Islet of Langerhans (tissue), 1 donor: ENCODE data around the gene ARHGEF16.

Experiments
- FAIRE-seq: peaks from one replicate; lab custom pipeline; 2011; peaks lifted over from hg19 to GRCh38; lab: Jason Lieb, UNC

ARHGEF16 gene

DNA sequence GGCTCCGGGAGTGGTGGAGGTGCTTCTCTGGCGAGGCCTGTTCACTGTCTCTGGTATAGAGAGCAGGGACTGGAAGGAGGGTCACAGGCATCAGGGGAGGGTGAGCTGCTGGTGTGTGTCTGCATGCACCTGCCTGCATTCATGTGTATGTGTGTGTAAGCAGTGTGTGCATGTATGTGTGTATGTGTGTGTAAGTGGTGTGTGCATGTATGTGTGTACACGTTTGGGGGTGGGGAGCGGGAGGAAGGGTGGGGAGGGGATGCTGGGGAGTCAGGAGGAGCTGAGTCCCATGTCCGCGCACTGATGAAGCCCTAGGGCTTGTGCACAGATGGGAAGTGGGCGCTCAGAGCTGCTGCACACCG, 49.0 kb downstream of the ARHGEF16 start:
- FAIRE-seq: no peak

DNA sequence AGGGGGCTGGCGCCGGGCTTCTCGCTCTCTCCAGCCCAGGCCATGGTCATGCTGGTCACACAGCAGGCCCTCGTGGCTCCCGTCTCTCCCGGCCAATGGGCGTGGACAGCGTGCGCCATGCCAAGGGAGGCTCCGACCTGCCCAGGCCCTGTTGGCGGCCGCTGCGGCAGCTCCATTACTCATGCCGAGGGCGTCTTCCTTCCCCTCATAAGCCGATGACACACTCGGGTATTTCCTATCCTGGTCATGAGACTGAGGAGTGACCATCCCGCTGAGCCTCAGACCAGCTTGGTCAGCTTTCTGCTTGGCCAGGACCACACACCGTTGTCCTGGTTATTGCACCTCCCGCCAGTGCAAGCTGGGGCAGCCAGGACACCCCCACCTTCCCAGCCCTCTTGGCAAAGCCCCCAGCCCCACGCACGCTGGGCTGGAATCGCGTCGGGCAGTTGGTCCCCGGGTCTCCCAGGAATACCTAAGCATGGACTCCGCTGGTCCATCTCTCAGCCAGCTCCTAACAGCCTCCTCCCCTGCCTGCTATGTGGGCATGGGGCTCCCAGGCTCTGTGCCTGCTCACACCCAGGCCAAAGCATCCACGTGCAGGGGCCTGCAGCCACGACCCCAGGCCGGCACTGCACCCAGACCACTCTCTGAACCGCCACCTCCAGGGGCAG, 49.8 kb downstream of the ARHGEF16 start:
- FAIRE-seq: no peak

DNA sequence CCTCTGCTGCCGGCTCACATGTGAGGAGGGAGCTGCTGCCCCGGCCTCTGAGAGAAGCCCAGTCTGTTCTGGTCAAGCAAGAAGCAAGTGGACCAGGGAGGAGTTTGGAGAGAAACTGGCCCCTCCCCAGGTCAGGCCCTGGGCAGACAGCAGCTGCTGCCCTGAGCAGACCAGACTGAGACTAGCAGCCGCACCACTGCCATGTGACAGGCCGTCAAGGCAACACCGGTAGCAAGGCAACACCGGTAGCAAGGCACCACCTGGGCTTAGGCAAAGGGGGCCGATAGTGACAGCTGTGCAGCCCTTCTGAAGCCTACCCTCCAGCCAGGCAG, 50.3 kb downstream of the ARHGEF16 start:
- no peak for FAIRE-seq

DNA sequence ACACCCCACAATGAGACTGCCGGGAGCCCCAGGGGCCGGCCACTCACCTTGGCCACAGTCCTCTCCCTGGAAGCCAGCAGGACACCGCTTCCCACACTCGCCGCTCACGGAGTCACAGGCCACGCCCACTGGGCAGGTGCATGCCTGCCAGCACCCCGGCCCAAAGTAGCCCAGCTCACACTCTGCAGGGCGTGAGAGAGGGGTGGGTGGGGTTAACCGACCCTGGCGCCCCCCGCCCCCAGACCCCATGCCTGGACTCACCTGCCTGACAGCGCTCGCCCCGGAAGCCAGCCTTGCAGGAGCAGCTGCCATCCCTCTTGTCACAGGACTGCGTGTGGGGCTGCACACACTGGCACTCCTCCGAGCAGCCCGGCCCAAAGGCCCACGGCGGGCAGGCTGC, 50.7 kb downstream of the ARHGEF16 start:
- FAIRE-seq: no peak

DNA sequence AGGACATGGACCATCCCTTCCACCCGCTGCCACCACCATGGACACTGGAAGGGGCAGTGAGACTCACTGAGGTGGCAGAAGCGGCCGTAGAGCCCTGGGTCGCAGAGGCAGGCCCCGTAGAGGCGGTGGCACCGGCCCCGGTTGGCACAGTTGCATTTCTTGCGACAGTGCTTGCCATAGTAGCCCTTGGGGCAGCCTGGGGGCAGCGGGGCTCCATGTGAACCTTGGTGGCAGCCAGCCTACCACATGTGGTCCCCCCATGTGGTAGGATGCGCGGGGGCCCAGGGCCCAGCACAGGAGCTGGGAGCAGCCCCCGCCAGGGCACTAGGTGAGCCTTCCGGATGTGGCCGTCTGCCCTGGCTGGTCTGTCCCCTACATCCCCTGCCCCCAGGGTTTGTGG, 51.6 kb downstream of the ARHGEF16 start:
- no peak for FAIRE-seq

DNA sequence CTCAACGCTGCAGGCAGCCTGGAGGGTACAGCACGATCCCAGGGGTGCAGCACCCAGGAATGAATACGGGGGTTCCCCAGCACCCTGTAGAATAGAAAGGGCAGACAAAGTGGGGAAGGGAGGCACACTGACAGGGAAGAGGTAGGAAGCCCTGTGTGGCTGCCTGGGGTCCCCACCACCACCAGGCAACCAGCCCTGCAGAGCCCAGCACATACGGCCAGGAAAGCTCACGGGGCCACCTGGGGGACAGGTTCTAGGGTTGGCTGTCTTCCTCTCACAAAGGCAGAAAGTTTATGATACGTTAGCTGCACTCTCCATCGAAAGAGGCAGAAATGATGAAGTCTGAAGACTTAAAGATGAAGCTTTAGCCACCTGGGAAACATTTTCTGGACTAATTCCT, 52.5 kb downstream of the ARHGEF16 start:
- no peak for FAIRE-seq

DNA sequence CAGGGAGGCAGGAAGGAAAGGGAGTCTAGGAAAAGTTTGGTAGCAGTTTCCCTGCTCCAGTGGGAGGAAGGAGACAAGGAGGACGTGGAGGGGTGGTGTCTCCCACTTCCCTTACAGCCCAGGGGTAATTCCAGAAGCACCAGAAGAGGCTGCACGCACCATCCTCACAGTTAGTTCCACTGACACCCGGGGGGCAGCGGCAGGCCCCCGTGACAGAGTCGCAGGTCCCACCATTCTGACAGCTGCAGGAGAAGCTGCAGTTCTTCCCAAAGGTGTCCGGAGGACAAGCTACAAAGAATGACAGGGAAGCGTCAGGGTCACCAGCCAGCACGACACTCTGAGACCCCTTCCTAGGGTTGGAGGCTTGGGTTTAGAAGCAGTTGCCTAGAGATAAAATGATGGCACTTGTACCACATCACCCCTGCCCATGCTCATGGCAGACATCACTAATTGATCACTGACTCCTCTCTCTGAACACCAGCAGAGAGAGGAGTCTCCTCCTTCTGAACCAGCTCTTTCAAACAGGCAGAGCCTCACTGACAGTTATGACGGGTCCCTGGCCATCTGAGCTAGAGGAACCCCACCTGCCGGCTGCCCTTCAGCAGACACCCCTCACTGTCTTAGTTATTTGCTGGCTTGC, 53.3 kb downstream of the ARHGEF16 start:
- FAIRE-seq: no peak

DNA sequence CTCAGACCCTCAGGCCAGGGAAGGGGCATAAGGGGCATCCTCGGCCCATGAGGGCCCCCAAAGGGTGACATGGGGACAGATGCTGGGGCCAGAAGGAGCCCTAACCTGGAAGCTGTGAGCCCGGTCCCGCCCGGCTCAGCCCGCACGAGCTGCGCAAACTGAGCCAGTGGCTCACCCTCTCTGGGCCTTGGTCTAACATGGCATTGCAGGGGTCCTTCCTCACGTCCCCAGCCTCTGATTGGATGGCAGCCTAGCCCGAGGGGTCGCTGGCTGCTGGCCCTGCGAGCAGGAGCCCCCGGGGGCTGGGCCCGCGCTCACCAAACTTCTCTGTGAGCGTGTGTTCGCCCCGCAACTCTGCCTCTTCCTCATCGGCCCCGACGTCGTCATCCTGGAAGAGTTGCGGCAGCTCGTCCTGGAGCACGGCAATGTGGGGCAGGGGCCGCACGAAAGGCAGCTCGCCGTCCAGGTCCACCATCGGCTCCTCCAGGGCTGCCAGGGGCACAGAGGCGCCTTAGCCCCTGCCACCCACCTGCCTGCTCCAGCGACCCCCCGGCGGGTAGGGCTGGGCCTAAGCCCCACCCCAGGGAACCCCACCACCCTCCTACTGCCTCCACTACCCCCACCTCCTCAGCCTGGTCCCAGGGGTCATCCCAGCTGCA, 54.4 kb downstream of the ARHGEF16 start:
- FAIRE-seq: no peak

DNA sequence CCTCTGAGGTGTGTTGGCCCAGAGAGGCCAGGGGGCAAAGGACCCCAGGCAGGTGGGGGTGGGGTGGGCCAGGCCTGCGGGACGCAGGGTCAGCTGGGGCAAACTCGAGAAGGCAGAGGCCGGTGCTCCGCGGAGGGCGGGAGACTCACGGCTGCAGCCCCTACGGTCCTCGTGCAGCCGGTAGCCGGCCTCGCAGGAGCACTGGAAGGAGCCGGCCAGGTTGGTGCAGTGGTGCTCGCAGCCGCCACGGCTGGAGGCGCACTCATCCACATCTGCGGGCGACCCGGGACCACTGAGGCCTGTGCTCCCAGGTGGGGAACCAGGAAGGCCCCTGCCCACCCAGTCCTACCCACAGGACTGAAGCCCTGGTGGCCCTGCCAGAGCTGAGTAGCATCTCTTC, 55.3 kb downstream of the ARHGEF16 start:
- no peak for FAIRE-seq

DNA sequence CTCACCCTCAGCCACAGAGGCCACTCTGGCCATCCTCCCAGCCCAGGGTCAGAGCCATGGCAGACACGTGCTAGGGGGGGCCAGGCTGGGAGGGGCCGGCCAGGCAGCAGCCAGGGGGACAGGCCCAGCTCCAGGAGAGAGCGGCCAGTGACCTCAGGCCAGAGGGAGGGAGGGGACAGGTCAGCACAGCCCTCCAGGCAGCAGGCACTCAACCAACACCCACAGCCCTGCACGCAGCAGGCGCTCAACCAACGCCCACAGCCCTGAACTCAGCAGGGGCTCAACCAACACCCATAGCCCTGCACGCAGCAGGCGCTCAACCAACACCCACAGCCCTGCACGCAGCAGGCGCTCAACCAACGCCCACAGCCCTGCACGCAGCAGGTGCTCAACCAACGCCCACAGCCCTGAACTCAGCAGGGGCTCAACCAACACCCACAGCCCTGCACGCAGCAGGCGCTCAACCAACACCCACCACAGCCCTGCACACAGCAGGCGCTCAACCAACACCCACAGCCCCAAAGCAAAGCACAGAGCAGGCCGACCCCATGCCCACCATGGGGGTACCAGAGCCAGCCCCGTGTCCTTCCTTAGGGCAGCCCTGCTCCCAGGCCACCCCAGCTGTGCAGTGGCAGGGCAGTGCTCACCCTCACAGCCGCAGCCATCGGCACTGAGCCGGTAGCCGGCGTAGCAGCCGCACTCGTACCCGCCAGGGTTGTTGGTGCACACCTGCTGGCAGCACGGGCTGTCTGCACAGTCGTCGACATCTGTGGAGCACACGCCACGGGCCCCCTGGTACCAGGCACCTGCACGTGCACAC, 55.9 kb downstream of the ARHGEF16 start:
- no peak for FAIRE-seq

DNA sequence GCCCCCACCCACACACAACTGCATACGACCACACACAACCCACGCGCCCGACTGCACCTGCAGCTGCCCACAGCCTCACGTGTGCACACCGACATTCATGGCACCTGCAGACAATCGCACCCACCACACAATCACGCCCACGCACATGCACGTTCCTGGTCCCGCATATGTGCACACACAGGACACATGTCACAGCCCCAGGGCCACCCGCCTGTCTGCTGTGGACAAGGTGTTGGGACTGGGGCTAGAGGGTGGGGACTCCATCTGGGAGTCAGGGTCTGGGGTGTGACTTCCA, 56.4 kb downstream of the ARHGEF16 start:
- FAIRE-seq: no peak

DNA sequence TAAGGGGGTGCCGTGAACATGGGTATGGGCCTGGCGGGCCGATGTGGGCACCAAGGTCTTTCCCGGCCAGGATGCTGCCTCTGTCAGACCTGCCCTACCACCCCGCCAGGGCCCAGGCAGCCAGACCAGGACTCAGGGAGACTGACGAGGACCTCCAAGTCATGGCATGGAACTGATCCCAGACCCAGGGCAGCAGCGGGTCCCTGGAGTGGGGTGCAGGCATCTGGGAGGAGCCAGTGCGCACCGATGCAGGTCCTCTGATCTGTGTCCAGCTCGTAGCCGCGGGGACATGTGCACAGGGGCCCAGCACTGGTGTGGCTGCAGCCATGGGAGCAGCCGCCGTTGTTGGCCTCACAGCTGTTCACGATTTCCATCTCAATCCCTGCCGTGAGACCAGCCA, 56.8 kb downstream of the ARHGEF16 start:
- no peak for FAIRE-seq

DNA sequence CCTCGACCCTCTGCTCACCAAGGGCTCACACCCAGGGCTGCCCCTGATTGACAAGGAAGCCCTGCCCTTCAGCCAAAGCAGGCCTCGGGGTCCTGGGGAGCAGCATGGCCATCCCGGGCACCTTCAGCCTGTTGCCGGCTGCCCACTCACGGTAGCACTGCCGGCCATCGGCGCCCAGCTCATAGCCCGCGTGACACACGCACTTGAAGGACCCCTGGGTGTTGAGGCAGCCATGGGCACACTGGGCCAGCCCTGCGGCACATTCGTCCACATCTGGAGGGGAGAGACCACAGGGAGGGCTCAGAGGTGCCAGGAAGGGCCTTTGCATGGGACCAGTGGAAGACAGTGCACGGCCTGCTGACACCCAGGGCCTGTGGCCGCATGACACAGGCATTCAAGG, 57.4 kb downstream of the ARHGEF16 start:
- no peak for FAIRE-seq

DNA sequence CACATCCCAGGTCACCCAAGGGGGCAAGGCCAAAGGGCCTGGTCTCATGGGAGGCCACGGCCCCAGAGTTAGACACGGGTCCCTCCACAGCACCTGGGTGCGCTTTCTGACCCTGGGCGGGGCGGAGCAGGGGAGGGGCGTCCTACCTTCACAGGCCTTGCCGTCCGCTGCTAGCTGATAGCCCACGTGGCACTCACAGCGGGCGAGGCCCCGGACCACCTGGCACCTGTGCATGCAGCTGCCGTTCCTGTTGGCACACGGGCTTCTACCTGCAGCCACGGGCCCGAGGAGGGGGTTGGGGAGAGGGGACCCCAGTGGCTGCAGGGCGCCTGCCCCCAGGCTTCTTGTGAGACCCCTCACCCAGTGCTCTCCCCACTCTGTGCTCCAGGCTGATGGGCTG, 59.9 kb downstream of the ARHGEF16 start:
- no peak for FAIRE-seq

DNA sequence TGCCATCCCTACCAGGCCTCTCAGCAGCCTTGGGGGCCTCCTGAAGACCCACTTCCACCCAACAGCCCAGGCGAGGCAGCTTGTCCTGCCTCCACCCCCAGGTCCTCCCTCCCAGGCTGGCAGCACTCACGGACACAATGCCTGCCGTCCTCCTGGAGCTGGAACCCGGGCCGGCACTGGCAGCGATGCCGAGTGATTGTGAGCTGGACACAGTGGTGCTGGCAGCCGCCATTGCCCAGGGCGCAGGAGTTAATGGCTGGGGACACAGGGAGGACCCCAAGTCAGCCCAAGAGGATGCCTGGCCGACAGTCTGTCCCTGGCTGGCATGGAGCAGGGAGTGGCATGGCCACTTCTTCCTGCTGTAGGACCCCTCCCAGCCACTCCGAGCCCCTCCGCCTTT, 60.8 kb downstream of the ARHGEF16 start:
- FAIRE-seq: no peak

DNA sequence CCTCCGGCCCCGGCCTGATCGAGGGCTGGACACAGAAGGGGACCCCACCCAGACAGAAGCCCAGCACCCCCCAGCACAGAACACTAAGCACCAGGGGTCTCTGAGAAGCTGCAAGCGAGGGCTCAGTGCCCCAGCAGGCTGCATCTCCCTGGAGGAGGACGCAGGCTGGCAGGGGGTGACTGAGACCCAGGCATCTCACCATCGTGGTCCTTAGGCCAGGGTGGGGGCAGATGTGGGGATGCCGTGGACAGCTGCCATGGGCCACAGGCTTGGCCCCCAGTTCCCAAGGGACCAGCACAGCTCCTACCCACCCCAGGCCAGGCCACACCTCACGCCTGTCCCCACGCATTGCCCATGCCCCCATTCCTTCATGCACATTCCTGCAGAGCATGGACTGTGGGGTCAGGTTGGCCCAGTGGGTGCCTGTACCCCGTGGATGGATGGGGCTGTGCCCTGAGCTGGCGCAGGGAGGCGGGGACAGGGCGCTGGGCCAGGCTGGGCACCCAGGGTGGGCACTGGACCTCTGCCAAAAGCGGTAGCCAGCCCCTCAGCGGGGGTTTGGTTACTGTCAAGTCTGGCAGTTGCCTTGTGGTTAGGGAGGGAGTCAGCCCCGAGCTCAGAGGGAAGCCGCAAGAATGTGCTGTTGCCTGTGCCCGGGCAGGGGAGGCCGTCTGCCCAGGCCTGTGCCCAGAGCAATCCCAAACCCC, 61.5 kb downstream of the ARHGEF16 start:
- no peak for FAIRE-seq

DNA sequence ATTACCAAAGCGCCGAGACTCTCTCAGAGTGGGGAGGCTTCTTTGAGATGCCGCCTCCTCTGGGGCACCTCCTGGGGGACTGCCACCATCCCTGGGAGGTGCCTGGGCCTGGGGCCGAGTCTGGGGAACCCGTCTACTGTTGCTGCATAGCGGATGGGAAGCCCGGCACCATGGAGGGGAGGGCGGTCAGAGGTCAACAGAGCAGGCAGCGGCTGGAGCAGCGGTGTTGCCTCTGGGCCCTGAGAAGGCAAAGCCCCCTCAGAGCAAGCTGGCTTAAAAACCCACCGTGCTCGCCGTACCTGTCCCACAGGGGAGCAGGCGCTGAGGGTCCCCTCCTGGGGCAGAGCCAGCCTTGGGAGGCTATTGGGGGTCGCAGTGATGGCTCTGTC, 62.0 kb downstream of the ARHGEF16 start:
- FAIRE-seq: no peak

DNA sequence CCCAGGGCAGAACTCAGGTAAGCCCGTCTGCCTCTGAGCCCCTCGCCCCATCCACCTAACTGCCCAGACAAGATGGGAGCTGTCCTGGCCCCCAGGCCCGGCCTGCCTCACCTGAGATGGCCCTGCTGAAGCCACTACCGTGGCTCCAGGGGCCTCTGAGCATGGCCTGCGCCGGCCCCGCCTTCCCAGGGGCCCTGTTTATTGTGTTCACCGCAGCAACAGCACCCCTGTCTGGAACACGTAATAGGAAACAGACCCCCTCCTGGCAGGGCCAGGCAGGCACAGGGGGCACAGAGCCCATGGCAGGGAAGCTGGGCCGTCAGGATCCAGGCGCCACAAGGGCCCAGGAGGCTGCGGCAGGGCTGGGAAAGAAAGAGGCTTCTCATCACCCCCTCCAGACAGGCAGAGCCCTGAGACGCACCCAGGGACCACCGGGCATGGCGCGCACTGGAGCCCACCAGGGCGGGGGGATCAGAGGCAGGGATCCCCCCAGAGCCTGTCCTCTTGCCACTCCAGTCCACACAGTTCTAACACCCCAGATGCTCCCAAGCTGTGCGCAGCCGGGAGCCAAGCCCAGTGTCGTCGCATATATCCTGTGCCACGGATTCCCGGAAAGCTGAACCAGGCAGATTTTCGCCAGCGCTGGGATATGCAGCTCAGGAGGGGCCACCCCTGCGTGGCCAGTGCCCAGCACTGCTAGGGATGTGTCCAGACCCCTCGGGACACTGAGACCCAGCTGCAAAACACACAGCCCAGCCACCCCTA, 62.6 kb downstream of the ARHGEF16 start:
- FAIRE-seq: no peak

DNA sequence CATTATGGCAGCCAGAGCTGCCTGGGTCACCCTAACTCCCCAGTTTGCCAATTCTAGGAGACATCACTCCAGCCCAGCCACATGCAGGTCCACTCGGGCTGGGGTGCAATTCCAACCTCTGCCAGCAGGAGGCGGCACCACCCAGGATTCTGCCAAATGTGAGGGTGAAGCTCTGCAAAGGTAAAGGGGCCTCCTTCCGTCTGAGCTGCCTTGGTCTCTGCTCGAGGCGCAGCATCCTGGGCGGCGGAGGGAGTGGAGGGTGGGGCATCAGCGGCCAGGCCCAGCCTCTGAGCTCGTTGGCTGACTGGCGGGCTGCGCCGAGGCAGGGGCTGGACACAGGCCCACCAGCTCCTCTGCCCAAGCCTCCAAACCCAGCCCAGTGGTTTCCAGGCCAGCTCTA, 63.8 kb downstream of the ARHGEF16 start:
- FAIRE-seq: no peak

DNA sequence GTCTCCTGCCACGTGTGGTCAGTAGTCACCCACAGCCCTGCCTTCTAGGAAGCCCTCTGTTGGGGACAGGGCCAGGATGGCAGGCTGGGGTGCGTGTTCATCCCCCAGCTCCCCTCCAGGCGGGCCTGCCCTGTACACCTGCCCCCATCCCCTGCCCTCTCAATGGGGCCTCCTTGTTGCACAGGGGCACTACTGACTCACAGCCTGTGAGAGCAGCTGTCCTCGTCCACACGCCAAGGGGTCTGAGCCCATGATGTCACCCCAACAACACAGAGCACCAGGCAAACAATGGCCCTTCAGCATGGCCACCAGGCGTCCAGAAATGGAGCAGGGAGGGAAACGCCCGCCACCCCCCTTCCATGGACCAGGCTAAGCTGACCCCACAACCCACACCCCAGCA, 64.3 kb downstream of the ARHGEF16 start:
- FAIRE-seq: no peak

DNA sequence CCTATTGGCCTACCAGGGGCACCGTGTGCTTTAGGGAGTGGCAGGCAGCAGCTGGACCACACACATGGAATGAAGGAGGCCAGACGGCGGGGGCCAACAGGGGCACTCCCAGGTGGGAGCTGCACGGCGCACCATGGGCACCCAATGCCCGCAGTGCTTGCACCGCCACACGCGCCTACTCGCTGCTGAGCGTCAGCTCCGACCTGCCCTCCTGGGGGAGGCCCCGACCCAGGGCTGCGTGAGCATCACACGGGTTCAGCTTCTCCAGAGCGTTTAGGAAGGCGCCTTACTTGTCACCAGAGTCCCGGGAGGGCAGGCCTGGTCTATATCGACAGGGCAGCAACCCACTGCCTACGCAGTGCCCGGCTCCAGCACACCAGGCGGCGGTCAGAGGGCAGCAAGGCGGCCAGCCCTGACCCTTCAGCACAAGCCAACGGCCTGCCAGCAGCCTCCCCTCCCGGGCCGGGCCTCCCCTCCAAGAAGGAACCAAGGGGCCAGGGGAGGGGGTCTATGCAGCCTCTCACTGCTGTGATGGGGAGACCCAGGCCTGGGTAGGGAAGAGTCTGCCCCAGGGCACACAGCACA, 64.9 kb downstream of the ARHGEF16 start:
- FAIRE-seq: no peak
